ENCODE results near the gene LRFN2.

DNA sequence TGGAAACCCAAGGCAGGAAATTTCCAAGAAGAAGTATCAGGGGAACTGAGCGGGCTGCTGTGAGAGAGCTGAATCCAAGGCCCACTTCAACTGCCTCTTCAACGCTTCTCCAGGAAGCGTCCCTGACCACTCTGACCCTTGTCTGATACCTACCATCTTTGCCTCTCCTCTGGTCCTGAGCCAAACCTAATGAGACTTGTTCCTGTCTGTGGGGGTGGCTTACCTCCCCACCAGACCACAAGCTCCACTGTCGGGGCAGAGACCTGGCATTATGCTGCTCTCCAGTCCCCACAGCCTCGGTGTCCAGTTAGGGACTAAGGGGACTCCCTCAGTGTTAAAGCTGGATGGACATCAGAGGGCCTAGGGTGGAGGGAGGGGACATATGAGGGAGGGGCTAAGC lies 49.7 kb downstream of the LRFN2 start:
- TF ChIP-seq, protein P1, sequence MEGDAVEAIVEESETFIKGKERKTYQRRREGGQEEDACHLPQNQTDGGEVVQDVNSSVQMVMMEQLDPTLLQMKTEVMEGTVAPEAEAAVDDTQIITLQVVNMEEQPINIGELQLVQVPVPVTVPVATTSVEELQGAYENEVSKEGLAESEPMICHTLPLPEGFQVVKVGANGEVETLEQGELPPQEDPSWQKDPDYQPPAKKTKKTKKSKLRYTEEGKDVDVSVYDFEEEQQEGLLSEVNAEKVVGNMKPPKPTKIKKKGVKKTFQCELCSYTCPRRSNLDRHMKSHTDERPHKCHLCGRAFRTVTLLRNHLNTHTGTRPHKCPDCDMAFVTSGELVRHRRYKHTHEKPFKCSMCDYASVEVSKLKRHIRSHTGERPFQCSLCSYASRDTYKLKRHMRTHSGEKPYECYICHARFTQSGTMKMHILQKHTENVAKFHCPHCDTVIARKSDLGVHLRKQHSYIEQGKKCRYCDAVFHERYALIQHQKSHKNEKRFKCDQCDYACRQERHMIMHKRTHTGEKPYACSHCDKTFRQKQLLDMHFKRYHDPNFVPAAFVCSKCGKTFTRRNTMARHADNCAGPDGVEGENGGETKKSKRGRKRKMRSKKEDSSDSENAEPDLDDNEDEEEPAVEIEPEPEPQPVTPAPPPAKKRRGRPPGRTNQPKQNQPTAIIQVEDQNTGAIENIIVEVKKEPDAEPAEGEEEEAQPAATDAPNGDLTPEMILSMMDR (conservative IDR thresholded peaks at IDR 0.05; ENCODE audit: low read length) = no peak
- TF ChIP-seq EZH2phosphoT487 (IDR thresholded peaks at IDR 0.05; ENCODE audit: borderline replicate concordance) = no peak

Data from Loucy (cell line).